Tibial nerve (tissue), 4 donors: Measurements from ENCODE around the gene PRKG1. TPM values are rescaled to one million over a fixed set of nuclear protein-coding genes. Genes with fewer than 3 reads are reported as not detected.

Experiments
- DNase-seq, 2 donors: peaks; one replicate each; pipeline ENCODE4 v3.0.0-alpha.2; 2019; ENCODE audit warnings: low spot score in 2 of 2
- H3K27ac ChIP-seq, 4 donors: fragments of 200-600 bp; sonication (generic) in 3 of 4; one replicate each; pipeline ENCODE4 v1.5.1; 2017 to 2019; ENCODE audit warnings: mild to moderate bottlenecking in 1 of 4
- H3K27me3 ChIP-seq, 2 donors: fragments of 200-600 bp; sonication (generic) in 1 of 2; one replicate each; pipeline versions ENCODE4 v1.5.1 to v1.6.0; 2017 to 2019
- H3K36me3 ChIP-seq, 3 donors: fragments of 200-600 bp; sonication (generic); one replicate each; pipeline ENCODE4 v1.5.1; 2018 to 2019
- H3K4me1 ChIP-seq, 4 donors: fragments of 200-600 bp; sonication (generic) in 3 of 4; one replicate each; pipeline ENCODE4 v1.5.1; 2017 to 2019
- H3K4me3 ChIP-seq, 4 donors: fragments of 200-600 bp; sonication (generic) in 3 of 4; one replicate each; pipeline ENCODE4 v1.5.1; 2017 to 2019; ENCODE audit warnings: mild to moderate bottlenecking in 1 of 4, moderate library complexity in 1 of 4
- H3K9me3 ChIP-seq, 4 donors: fragments of 200-600 bp; sonication (generic) in 3 of 4; one replicate each; pipeline ENCODE4 v1.5.1; 2017 to 2019
- CTCF ChIP-seq, 5 experiments: fragments of 200-600 bp in 3 of 5; fragments of 450-650 bp in 2 of 5; sonication (generic) in 3 of 5; IDR thresholded peaks; one replicate each; pipeline ENCODE4 v1.5.1; 2016 to 2019; ENCODE audit warnings: antibody characterized with exemption in 5 of 5, mild to moderate bottlenecking in 3 of 5, moderate library complexity in 2 of 5
- EP300 ChIP-seq, 2 donors: sonication (generic); formaldehyde crosslinking; IDR thresholded peaks; one replicate each; pipeline ENCODE4 v1.6.1; 2017; ENCODE audit warnings: antibody characterized with exemption in 2 of 2, mild to moderate bottlenecking in 1 of 2
- POLR2A ChIP-seq, 2 donors: fragments of 450-650 bp; IDR thresholded peaks; one replicate each; pipeline ENCODE4 v1.6.1; 2017; ENCODE audit warnings: antibody characterized with exemption in 2 of 2, mild to moderate bottlenecking in 2 of 2, moderate library complexity in 2 of 2
- WGBS, 2 donors: methylation state at CpG; one replicate each; pipeline ENCODE4 v1.1.5; 2018; 5-methylcytosine and 5-hydroxymethylcytosine counted together
- total RNA-seq, 4 donors: library from RNA; depleted of rRNA; stranded (reverse); fragments of >200 nt; gene quantifications; one replicate each; pipeline ENCODE4 v1.1.0, GENCODE V29; 2016

PRKG1 gene
- total RNA-seq, 4 donors from 2014 or later, result 8.7 to 35.0 (median 14.8) TPM

DNA sequence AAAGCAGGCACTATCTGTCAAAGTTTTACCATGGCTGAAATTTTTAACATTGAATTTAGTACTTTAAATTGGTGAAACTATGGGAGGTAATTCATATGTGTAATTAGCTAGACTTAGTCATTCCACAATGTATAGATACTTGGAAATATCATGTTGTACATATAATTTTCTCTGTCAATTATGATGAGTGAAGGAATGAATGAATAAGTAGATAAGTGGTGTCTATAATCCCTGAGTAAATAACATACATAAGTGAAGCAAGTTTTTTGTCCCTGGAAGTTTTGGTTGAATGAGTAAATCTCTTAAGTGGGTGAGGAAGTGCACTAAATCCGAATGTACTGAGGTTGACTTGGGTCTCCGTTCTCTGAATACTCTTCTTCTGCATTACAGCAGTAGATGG, 424.1 kb downstream of the PRKG1 start:
- TF ChIP-seq EP300 (IDR thresholded peaks at IDR 0.05) (no peak), CTCF (IDR thresholded peaks at IDR 0.05) (no peak), POLR2A (IDR thresholded peaks at IDR 0.05) (no peak)
- no peak for DNase-seq
- H3K4me1 ChIP-seq, result peaks cover 0 to 12% (median 0%) of the 10 kb centered on the region in 4 donors
- H3K27ac ChIP-seq, result no peak overlapping the region
- H3K4me3 ChIP-seq, result no peak overlapping the region
- no peaks in the 10 kb centered on the region for H3K27me3 ChIP-seq
- no peaks in the 10 kb centered on the region for H3K36me3 ChIP-seq
- 95 to 96% methylated on average over 2 of the region's 2 CpGs for WGBS, 2 donors
- H3K9me3 ChIP-seq, result no peaks in the 10 kb centered on the region

- DNase-seq, result no peak
- Histone ChIP-seq H3K36me3 (no peaks in the 10 kb centered on the region), H3K27ac (no peak overlapping the region), H3K4me3 (no peak overlapping the region), H3K9me3 (no peaks in the 10 kb centered on the region), H3K27me3 (no peaks in the 10 kb centered on the region), H3K4me1 (peaks cover 0 to 12% (median 0%) of the 10 kb centered on the region in 4 donors)
- WGBS, 2 donors, result 28 to 33% methylated on average over 1 of the region's 1 CpG
- TF ChIP-seq POLR2A (IDR thresholded peaks at IDR 0.05) (no peak), CTCF (IDR thresholded peaks at IDR 0.05) (no peak), EP300 (IDR thresholded peaks at IDR 0.05) (no peak)
Measured at GRCh38 chr10:51501396-51501795, 427.1 kb downstream of the PRKG1 start.

DNA sequence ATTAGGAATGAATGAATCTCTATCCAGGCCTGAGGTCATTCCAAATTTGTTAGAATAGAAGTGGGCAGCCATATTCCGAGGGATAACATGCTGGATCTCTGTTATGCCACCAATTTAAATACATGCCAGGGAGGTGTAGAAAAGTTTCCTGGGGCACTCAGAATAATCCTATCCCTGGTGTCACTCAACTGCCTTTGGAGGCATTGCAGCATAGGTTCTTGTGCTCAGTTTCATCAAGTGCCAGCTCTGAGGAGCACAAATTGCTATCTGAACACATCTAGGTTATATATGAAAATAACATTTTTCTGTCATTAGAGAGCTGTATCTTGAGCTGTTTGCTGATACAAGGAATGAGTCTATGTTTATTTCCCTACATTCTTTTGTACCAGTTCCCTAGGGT, 427.8 kb downstream of the PRKG1 start:
- no peak overlapping the region for H3K4me3 ChIP-seq

GRCh38 chr10:51503378-51503777, 429.1 kb downstream of the PRKG1 start:
- 80 to 92% methylated on average over 1 of the region's 1 CpG for WGBS, 2 donors
- no peaks in the 10 kb centered on the region for H3K9me3 ChIP-seq
- peaks cover 0 to 12% (median 0%) of the 10 kb centered on the region in 4 donors for H3K4me1 ChIP-seq
- DNase-seq, result no peak
- no peaks in the 10 kb centered on the region for H3K27me3 ChIP-seq
- TF ChIP-seq POLR2A (IDR thresholded peaks at IDR 0.05) (no peak), CTCF (IDR thresholded peaks at IDR 0.05) (no peak), EP300 (IDR thresholded peaks at IDR 0.05) (no peak)
- H3K4me3 ChIP-seq, result no peak overlapping the region
- H3K36me3 ChIP-seq, result no peaks in the 10 kb centered on the region
- H3K27ac ChIP-seq, result no peak overlapping the region

More for the DNA sequence above, 427.8 kb downstream of the PRKG1 start:
- Histone ChIP-seq H3K27ac (no peak overlapping the region), H3K36me3 (no peaks in the 10 kb centered on the region), H3K27me3 (no peaks in the 10 kb centered on the region), H3K4me1 (peaks cover 0 to 12% (median 0%) of the 10 kb centered on the region in 4 donors), H3K9me3 (no peaks in the 10 kb centered on the region)
- no peak for DNase-seq
- WGBS, 2 donors, result 72 to 81% methylated on average over 1 of the region's 1 CpG
- TF ChIP-seq POLR2A (IDR thresholded peaks at IDR 0.05) (no peak), CTCF (IDR thresholded peaks at IDR 0.05) (no peak), EP300 (IDR thresholded peaks at IDR 0.05) (no peak)

- WGBS, 2 donors, result 95 to 96% methylated on average over 3 of the region's 3 CpGs
- Histone ChIP-seq H3K36me3 (no peaks in the 10 kb centered on the region), H3K4me1 (no peaks in the 10 kb centered on the region), H3K4me3 (no peak overlapping the region), H3K27ac (no peak overlapping the region), H3K9me3 (no peaks in the 10 kb centered on the region), H3K27me3 (no peaks in the 10 kb centered on the region)
- TF ChIP-seq EP300 (IDR thresholded peaks at IDR 0.05), result no peak
- no peak for DNase-seq
Measured at GRCh38 chr10:51507476-51507875, 433.2 kb downstream of the PRKG1 start.

DNA sequence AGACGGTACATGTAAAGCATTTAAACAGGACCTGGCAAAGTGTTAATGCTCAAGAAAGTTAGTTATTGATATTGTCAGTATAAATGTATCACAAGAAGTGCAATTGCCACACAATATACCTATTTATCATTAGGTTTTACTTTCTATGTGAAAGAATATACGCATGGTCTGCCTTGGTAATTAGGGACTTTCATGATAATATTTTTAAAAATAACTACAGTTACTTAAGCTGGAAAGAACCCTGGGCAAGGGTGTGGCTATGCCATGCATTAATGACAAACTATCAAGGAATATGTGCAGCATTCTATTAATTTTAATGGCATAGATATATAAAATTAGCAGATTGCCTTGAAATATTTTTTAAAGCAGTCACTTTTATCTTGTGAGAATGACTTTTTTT, 433.9 kb downstream of the PRKG1 start:
- WGBS, 2 donors, result 89 to 96% methylated on average over 2 of the region's 2 CpGs
- TF ChIP-seq CTCF (IDR thresholded peaks at IDR 0.05), result no peak
- no peak for TF ChIP-seq POLR2A (IDR thresholded peaks at IDR 0.05)
- TF ChIP-seq EP300 (IDR thresholded peaks at IDR 0.05), result no peak
- Histone ChIP-seq H3K9me3 (no peaks in the 10 kb centered on the region), H3K4me3 (no peak overlapping the region), H3K27ac (no peak overlapping the region), H3K27me3 (no peaks in the 10 kb centered on the region), H3K36me3 (no peaks in the 10 kb centered on the region), H3K4me1 (no peaks in the 10 kb centered on the region)
- DNase-seq, result no peak
